WTC11 (cell line): ENCODE data around the gene VWA8. TPM values are rescaled to one million over a fixed set of nuclear protein-coding genes. Genes with fewer than 3 reads are reported as not detected.

ENCODE experiments used
- ATAC-seq: fragments of 200-7000 bp; cut with Tn5 transposase; 2 replicates; pipeline ENCODE4 v1.10.0; 2021; ENCODE audit warnings: mild to moderate bottlenecking, moderate library complexity
- CTCF ChIA-PET: fragments of 300-600 bp; sonication (Branson Sonifier 250); formaldehyde crosslinking; loops from one replicate; lab custom pipeline; 2021; ENCODE audit warnings: antibody characterized with exemption; lab: Charles Lee
- POLR2A ChIA-PET: fragments of 350-600 bp; sonication (Branson Sonifier 250); formaldehyde crosslinking; loops from one replicate; lab custom pipeline; 2021; ENCODE audit warnings: antibody characterized with exemption; lab: Charles Lee
- DNase-seq: peaks from one replicate; pipeline ENCODE4 v3.0.0; 2021; ENCODE audit warnings: low spot score
- H3K27ac Mint-ChIP-seq: 2 replicates; pipeline ENCODE4 v1.8.0; 2021; ENCODE audit warnings: mixed read lengths
- H3K27me3 Mint-ChIP-seq: 2 replicates; pipeline ENCODE4 v1.8.0; 2021; ENCODE audit warnings: low read depth, mild to moderate bottlenecking, moderate library complexity, mixed read lengths
- H3K36me3 Mint-ChIP-seq: 2 replicates; pipeline ENCODE4 v1.8.0; 2021; ENCODE audit warnings: mixed read lengths
- H3K4me1 Mint-ChIP-seq: 2 replicates; pipeline ENCODE4 v1.8.0; 2022; ENCODE audit warnings: mixed read lengths
- H3K4me3 Mint-ChIP-seq: 2 replicates; pipeline ENCODE4 v1.8.0; 2021; ENCODE audit warnings: mild to moderate bottlenecking, moderate library complexity, mixed read lengths
- H3K9me3 Mint-ChIP-seq: 2 replicates; pipeline ENCODE4 v1.8.0; 2021; ENCODE audit warnings: mixed read lengths
- AFF4 ChIP-seq: sonication (generic); formaldehyde crosslinking; IDR thresholded peaks from 2 replicates; pipeline ENCODE4 v1.8.1; 2023; ENCODE audit warnings: mild to moderate bottlenecking, missing genetic modification reagents, borderline replicate concordance
- ATF2 ChIP-seq: sonication (generic); formaldehyde crosslinking; IDR thresholded peaks from 2 replicates; pipeline ENCODE4 v1.8.1; 2022; ENCODE audit warnings: low read depth, missing genetic modification reagents, borderline replicate concordance
- ATF6 ChIP-seq: sonication (generic); formaldehyde crosslinking; IDR thresholded peaks from 2 replicates; pipeline ENCODE4 v1.8.1; 2023; ENCODE audit warnings: mild to moderate bottlenecking, missing genetic modification reagents
- CREB1 ChIP-seq: sonication (generic); formaldehyde crosslinking; IDR thresholded peaks from 2 replicates; pipeline ENCODE4 v1.8.0; 2023; ENCODE audit warnings: mild to moderate bottlenecking, missing genetic modification reagents
- CREM ChIP-seq: sonication (generic); formaldehyde crosslinking; IDR thresholded peaks from 2 replicates; pipeline ENCODE4 v1.8.1; 2022; ENCODE audit warnings: mild to moderate bottlenecking, missing genetic modification reagents, moderate library complexity
- EMX1 ChIP-seq: fragments of 250-450 bp; sonication (Bioruptor Pico); IDR thresholded peaks from 2 replicates; pipeline ENCODE4 v1.8.0; 2021; ENCODE audit warnings: mild to moderate bottlenecking
- FOXJ3 ChIP-seq: sonication (generic); formaldehyde crosslinking; IDR thresholded peaks from 2 replicates; pipeline ENCODE4 v1.9.0; 2021; ENCODE audit warnings: missing genetic modification reagents, mild to moderate bottlenecking, borderline replicate concordance
- MXD4 ChIP-seq: fragments of 250-450 bp; sonication (Bioruptor Pico); IDR thresholded peaks from 2 replicates; pipeline ENCODE4 v1.8.0; 2021; ENCODE audit warnings: mild to moderate bottlenecking, moderate library complexity, borderline replicate concordance
- NFE2L1 ChIP-seq: sonication (generic); formaldehyde crosslinking; IDR thresholded peaks from 2 replicates; pipeline ENCODE4 v1.8.1; 2023; ENCODE audit warnings: missing genetic modification reagents
- NR2C2 ChIP-seq: sonication (generic); formaldehyde crosslinking; IDR thresholded peaks from 2 replicates; pipeline ENCODE4 v1.8.0; 2022; ENCODE audit warnings: mild to moderate bottlenecking, missing genetic modification reagents
- TCF7 ChIP-seq: sonication (generic); formaldehyde crosslinking; IDR thresholded peaks from 2 replicates; pipeline ENCODE4 v1.8.0; 2022; ENCODE audit warnings: mild to moderate bottlenecking, low read depth, missing genetic modification reagents, moderate library complexity
- ZNF121 ChIP-seq: sonication (generic); formaldehyde crosslinking; IDR thresholded peaks from 2 replicates; pipeline ENCODE4 v1.8.0; 2023; ENCODE audit warnings: missing genetic modification reagents
- ZNF138 ChIP-seq: sonication (generic); formaldehyde crosslinking; conservative IDR thresholded peaks from 2 replicates; pipeline ENCODE4 v1.8.1; 2022; ENCODE audit warnings: mild to moderate bottlenecking, moderate library complexity, missing genetic modification reagents
- ZNF232 ChIP-seq: sonication (generic); formaldehyde crosslinking; IDR thresholded peaks from 2 replicates; pipeline ENCODE4 v1.8.0; 2022; ENCODE audit warnings: mild to moderate bottlenecking, missing genetic modification reagents
- ZNF281 ChIP-seq: sonication (generic); formaldehyde crosslinking; IDR thresholded peaks from 2 replicates; pipeline ENCODE4 v1.8.0; 2023; ENCODE audit warnings: mild to moderate bottlenecking, missing genetic modification reagents
- ZNF396 ChIP-seq: fragments of 250-450 bp; sonication (Bioruptor Pico); IDR thresholded peaks from 2 replicates; pipeline ENCODE4 v1.8.0; 2021; ENCODE audit warnings: mild to moderate bottlenecking, moderate library complexity, borderline replicate concordance
- ZNF416 ChIP-seq: fragments of 250-450 bp; sonication (Bioruptor Pico); IDR thresholded peaks from 2 replicates; pipeline ENCODE4 v1.9.0; 2021; ENCODE audit warnings: mild to moderate bottlenecking, inconsistent platforms
- ZNF423 ChIP-seq: fragments of 250-450 bp; sonication (Bioruptor Pico); IDR thresholded peaks from 2 replicates; pipeline ENCODE4 v2.1.2; 2022; ENCODE audit warnings: mild to moderate bottlenecking, moderate library complexity
- total RNA-seq: library from RNA; stranded (reverse); gene quantifications from 3 replicates; pipeline ENCODE4 v1.2.3, GENCODE V29; 2021
- TF ChIP-seq, protein P1 (sequence below): sonication (generic); formaldehyde crosslinking; IDR thresholded peaks from 2 replicates; pipeline ENCODE4 v1.8.0; 2023; ENCODE audit warnings: missing genetic modification reagents
- TF ChIP-seq, protein P2 (sequence below): sonication (generic); formaldehyde crosslinking; IDR thresholded peaks from 2 replicates; pipeline ENCODE4 v1.8.1; 2023; ENCODE audit warnings: mild to moderate bottlenecking, missing genetic modification reagents, moderate library complexity
- TF ChIP-seq, protein P3 (sequence below): fragments of 250-450 bp; sonication (Bioruptor Pico); IDR thresholded peaks from 2 replicates; pipeline ENCODE4 v1.9.0; 2021; ENCODE audit warnings: mild to moderate bottlenecking
- TF ChIP-seq, protein P4 (sequence below): fragments of 200-600 bp; IDR thresholded peaks from 2 replicates; pipeline ENCODE4 v1.8.0; 2022; ENCODE audit warnings: antibody characterized with exemption

The VWA8 gene
- total RNA-seq, 1 experiment from 2014 or later: 19.9 TPM

DNA sequence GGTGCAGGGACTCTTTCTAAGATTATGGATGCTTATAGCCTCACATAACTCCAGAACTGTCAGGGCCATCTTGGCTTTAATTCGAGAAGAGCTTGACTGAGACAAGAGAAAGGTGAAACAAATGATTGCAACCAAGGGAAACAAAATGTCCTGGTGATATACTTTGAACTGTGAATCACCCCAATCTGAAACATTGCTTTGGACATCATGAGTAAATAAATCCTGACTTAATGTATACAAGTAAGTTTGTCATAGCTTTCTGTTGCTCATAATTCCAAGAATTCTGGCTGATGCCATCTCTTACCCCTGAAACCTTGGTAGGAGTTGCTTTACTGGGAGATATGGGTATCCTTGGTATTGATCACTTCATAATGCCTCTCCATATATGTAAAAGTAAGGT lies 5.8 kb upstream of the VWA8 start:
- peaks cover 3% of the 10 kb centered on the region; the same call in 1 of the 2 replicates for H3K27me3 Mint-ChIP-seq
- POLR2A ChIA-PET: no interaction called here
- no peak for ATAC-seq
- H3K4me3 Mint-ChIP-seq: no peak overlapping the region
- no peak for TF ChIP-seq ZNF416
- TF ChIP-seq CREM (CRISPR knock-in tag): no peak
- no peak for TF ChIP-seq CREB1 (CRISPR knock-in tag)
- TF ChIP-seq, protein P1, sequence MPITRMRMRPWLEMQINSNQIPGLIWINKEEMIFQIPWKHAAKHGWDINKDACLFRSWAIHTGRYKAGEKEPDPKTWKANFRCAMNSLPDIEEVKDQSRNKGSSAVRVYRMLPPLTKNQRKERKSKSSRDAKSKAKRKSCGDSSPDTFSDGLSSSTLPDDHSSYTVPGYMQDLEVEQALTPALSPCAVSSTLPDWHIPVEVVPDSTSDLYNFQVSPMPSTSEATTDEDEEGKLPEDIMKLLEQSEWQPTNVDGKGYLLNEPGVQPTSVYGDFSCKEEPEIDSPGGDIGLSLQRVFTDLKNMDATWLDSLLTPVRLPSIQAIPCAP: no peak
- TF ChIP-seq ZNF423 (CRISPR knock-in tag): no peak
- TF ChIP-seq NFE2L1 (CRISPR knock-in tag): no peak
- TF ChIP-seq FOXJ3: no peak
- TF ChIP-seq ZNF232 (CRISPR knock-in tag): no peak
- no peak for TF ChIP-seq AFF4 (CRISPR knock-in tag)
- no peak for TF ChIP-seq ZNF396 (CRISPR knock-in tag)
- TF ChIP-seq TCF7: no peak
- TF ChIP-seq ZNF121 (CRISPR knock-in tag): no peak
- no peak for TF ChIP-seq MXD4 (CRISPR knock-in tag)
- TF ChIP-seq, protein P2, sequence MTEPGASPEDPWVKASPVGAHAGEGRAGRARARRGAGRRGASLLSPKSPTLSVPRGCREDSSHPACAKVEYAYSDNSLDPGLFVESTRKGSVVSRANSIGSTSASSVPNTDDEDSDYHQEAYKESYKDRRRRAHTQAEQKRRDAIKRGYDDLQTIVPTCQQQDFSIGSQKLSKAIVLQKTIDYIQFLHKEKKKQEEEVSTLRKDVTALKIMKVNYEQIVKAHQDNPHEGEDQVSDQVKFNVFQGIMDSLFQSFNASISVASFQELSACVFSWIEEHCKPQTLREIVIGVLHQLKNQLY (CRISPR knock-in tag): no peak
- no peak for TF ChIP-seq ATF2 (CRISPR knock-in tag)
- TF ChIP-seq, protein P3, sequence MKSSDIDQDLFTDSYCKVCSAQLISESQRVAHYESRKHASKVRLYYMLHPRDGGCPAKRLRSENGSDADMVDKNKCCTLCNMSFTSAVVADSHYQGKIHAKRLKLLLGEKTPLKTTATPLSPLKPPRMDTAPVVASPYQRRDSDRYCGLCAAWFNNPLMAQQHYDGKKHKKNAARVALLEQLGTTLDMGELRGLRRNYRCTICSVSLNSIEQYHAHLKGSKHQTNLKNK (CRISPR knock-in tag): no peak
- TF ChIP-seq, all 79 proteins: peak for 0
- Mint-ChIP-seq H3K9me3 (no peaks in the 10 kb centered on the region), H3K36me3 (no peaks in the 10 kb centered on the region), H3K4me1 (peaks cover 6% of the 10 kb centered on the region), H3K27ac (no peak overlapping the region)
- DNase-seq: no peak
- CTCF ChIA-PET: no interaction called here

DNA sequence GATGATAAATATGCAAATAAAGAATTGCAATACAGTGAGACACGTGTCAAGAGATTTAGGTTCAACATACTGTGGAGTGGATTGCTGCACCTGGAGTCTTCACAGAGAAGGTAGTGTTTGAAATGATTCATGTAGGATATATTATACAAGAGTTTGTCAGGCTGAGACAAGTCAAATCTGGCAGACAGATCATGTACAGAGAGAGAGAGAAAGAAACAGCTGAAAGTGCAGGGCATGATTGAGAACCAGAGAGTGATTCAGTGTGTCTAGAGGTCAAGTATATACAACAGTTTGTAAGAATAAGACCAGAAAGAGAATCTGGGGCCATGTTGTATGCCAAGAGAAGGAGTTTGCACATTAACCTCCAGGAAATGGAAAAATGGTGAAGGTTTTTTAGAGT lies 2.1 kb upstream of the VWA8 start:
- CTCF ChIA-PET: interaction anchor here (2.2 kb wide), 1 partner anchor 10 kb away, joined by 6 read pairs; no protein-coding TSS in a partner anchor
- Mint-ChIP-seq H3K4me1 (peaks cover 23% of the 10 kb centered on the region), H3K27ac (no peak overlapping the region), H3K27me3 (peaks cover 3% of the 10 kb centered on the region; the same call in 1 of the 2 replicates), H3K9me3 (no peaks in the 10 kb centered on the region), H3K36me3 (no peaks in the 10 kb centered on the region), H3K4me3 (no peak overlapping the region)
- no peak for ATAC-seq
- DNase-seq: no peak
- POLR2A ChIA-PET: no interaction called here
- TF ChIP-seq ZNF281 (CRISPR knock-in tag) (no peak), MXD4 (CRISPR knock-in tag) (no peak), ATF6 (CRISPR knock-in tag) (no peak), ZNF138 (CRISPR knock-in tag) (no peak), ZNF121 (CRISPR knock-in tag) (no peak), NR2C2 (CRISPR knock-in tag) (no peak), EMX1 (CRISPR knock-in tag) (no peak)
- TF ChIP-seq, protein P2 (CRISPR knock-in tag): no peak
- TF ChIP-seq, protein P4, sequence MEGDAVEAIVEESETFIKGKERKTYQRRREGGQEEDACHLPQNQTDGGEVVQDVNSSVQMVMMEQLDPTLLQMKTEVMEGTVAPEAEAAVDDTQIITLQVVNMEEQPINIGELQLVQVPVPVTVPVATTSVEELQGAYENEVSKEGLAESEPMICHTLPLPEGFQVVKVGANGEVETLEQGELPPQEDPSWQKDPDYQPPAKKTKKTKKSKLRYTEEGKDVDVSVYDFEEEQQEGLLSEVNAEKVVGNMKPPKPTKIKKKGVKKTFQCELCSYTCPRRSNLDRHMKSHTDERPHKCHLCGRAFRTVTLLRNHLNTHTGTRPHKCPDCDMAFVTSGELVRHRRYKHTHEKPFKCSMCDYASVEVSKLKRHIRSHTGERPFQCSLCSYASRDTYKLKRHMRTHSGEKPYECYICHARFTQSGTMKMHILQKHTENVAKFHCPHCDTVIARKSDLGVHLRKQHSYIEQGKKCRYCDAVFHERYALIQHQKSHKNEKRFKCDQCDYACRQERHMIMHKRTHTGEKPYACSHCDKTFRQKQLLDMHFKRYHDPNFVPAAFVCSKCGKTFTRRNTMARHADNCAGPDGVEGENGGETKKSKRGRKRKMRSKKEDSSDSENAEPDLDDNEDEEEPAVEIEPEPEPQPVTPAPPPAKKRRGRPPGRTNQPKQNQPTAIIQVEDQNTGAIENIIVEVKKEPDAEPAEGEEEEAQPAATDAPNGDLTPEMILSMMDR: no peak
